HG03558 (cell line): Measurements from ENCODE around the gene CTBP2.

Experiments
- ATAC-seq: cut with Tn5 transposase; IDR thresholded peaks from one replicate; pipeline ENCODE4 v1.9.1; 2021; ENCODE audit warnings: moderate number of reproducible peaks; ENCODE audit not compliant: unreplicated experiment; ENCODE audit errors: extremely low read depth

CTBP2 gene

DNA sequence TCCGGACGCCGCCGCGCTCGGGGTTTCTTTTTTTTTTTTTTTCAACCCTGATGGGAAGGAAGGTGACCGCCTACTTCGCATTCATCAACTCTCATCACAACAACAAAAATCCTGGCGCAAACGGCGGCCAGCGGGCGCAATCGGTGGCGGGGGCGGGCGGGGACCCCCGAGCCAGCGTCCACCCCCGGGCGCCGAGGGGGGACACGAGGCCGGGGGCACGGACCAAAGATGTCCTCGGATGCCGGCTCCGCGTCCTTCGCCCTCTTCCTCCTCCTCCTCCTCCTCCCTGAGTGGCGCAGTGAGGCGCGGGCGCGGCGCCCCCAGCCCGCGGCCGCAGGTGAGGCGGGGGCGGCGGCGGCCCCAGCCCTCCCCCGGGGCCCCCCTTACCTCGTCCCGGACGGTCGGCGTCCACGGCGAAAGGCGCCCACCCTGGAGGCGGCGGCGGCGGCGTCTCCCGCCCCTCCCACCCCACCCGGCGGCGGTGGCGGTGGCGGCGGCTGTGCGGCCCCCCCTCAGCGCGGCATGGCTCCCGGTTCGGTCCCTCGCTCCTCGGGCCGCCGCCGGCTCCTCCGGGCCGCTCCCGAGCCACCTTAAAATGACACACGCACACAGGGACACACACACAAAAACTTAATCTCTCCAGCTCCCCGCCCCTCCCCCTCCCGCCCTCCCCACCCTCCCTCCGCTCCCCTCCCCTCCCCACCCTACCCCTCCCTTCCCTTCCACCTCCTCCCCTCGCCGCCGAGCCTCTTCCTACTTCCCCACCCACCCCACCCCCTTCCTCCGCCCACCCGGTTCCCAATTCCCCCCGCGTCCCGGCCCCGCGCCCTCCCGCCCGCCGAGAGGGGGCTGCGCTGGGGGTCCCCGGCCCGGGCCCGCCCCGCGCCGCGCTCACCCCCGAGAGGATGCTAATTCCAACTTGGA, at the start of gene CTBP2:
Gene CTBP2, minus strand, starts transcription at position 632 of the 924 bp plus-strand sequence.
- ATAC-seq = no peak

DNA sequence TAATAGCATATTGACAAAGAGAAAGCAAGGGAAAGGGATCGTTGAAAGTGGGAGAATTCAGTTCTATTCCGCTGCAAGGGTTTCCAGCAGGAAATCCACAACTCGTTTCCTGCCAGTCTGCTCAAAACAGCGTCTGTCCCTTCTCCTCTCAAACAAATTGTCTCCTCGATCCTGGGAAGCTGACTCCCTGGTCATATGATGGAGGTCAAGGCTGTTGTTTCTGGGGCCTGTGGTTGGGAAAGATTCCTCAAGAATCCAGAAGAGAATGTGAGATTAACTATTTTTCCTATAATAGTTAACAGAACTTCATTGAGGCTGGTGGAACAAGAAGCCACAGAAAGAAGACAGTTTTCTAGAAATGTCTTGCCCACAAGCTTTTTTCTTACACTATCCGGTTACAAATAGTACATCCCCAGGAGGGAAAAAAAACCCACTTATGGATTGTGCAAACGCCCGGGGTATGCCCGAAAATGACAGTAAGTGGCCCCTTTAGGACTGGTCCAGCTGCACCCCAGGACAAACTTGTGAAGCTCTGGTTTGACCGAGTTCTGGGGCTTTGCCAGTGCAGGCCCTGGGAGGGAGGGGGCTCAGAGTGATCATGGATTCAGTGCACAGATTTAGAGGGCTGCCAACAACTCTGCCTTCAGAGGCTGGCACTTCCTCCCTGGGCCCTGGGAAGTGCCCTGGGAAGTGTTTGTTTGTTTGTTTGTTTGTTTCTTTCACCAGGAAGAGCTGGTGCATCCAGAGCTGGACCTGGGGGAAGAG, 49.4 kb upstream of the CTBP2 start:
- no peak for ATAC-seq

DNA sequence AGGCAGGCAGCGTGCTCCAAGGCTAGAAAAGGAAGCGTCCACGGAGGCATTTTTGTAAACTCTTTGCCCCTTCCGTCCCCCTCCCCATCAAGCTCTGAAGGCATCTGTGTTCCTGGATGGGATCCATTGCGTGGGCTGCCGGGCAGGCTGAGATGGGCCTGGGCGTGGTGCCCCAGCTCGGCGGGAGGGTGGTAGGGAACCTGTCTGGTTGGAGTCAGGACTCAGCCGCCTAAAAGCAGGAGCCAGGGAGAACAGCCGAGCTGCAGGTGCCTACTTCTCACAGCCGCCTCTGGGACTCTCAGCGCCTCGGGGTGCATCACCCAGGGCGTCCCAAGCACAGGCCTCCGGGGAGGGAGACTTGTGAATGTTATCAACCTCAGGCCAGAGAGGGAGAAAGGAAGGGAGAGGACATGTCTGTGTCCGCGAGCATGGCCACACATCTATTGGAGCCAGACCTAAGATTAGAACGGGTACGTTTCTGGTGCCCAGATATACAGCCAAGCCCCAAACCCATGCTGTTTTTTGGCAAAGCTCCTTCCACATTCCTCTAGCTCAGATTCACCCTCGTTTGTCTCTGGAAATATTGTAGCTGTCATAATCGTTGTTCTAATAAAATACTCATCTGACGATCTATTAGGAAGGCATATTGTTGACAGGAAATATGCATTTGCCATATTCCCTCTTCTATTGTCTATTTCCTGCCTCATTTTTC, 48.6 kb upstream of the CTBP2 start:
- ATAC-seq = no peak

DNA sequence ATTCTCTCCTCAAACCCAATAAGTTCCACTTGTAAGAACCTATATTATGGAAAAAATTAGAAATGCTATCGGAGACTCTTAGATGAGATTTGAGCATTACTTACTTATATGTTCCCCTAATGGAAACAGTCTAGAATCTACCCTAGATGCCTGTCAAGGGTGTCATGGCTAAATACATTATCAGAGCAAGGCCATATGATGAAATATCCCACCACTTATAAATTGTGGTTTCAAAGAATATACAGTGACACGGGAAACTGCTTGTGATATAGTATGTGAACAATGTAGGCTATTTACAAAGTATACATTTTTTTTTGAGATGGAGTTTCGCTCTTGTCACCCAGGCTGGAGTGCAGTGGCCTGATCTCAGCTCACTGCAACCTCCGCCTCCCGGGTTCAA, 46.3 kb upstream of the CTBP2 start:
- ATAC-seq = no peak

DNA sequence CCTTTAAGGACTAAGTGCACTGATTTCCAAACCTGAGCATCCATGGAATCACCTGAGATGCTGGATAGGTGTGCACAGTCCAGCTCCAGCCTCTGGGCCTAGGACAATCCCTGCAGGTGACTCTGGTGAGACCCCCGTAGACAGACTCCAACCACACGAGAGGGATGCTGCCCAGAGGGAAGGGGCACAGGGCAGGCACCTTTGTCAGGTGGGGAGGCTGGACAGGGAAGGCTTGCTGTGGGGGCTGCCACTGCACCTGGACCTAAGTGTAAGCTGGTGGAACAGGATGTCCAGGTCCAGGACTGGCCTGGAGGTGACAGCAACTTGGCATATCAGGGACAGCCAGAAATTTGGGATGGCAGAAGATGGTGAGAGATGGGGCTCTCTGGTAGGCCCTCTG, 45.1 kb upstream of the CTBP2 start:
- ATAC-seq = no peak

DNA sequence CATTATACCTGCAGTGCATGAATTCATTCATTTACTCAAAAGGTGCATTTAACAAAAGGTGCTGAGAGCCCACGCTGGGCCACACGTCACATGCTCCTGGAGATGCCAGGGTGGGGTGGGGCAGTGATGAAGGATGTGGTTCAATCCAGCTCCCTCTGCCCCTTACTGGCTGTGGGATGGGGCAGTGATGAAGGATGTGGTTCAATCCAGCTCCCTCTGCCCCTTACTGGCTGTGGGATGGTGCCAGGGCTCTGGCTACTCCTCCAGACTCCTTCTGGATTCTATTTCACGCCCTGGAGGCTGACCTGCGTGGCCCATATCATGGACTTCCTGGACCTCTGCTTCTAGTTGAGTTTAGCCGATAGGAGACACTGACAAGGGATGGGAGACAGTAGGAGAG, 44.0 kb upstream of the CTBP2 start:
- ATAC-seq = no peak

DNA sequence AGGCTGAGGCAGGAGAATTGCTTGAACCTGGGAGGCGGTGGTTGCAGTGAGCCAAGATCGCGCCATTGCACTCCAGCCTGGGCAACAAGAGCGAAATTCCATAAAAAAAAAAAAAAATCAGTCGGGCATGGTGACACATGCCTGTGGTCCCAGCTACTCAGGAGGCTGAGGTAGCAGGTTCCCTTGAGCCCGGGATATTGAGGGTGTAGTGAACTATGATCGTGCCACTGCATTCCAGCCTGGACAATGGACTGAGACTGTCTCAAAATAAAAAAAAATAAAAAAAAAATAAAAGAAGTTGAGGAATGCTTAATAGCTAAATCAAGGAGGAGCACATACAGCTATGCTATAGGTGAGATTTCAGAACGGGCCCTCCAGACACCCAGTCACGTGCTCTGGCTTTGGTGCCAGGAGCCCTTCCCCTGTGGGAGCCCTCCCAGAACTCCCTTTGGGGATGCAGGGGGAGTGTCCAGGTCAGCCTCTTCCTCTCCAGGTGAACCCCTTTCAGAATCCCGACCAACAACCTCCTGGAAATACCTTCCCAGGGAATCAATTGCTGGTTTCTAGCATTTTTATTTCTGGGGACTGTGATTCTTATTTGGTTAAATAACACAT, 42.9 kb upstream of the CTBP2 start:
- ATAC-seq = no peak

DNA sequence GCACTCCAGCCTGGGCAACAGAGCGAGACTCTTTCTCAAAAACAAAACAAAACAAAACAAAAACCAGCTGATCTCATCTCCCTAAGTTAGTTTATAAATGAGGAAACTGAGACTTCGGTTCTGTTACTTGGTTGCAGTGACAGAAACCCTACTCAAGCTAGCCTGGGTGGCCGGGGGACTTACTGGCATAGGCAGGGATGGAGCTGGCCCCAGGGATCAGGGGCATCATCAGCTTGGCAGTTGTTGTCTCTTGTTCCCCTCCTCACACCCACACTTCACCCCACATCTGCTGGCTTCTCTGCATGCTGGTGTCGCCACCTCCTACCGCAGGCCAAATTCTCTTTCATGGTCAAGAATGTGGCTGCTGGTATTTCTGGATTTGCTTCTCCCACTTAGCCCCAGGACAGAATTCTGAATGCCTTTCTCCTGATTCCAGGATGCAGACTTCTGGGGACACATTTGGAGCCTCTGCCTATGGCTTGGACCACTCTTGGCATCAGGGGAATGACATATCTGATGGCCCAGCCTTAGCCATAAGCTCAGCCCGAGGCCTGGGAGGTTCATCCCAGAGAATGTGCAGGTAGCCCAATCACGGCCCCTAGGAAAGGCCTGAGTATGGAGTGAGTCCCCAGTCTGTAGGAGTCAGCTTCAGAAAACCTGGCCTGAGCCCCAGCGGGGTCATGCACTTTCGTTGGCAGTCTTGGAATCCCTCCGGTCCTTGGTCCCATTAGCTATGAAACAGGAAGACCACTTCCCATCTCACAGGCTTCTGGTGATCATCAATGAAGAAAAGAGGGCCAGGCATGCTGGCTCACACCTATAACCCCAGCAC, 41.6 kb upstream of the CTBP2 start:
- no peak for ATAC-seq

DNA sequence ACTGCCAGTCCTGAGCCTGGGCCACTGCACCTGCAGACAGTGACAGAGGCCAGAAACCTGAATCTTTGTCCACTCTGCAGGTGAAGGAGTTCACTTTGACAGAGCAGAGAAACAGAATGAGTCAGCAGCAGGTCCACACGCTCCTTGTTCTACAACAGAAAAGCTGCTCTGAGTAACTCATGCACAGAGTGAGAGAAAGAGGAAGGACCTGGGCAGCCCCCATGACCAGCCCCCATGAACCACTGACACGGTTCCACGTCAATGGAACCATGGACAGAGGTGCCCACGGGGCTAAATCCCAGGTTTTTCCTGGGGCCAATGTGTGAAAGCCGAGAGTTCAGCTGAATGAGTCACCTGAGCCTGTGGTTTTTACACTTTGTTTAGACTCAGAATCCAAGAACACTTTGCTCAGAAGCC, 40.8 kb upstream of the CTBP2 start:
- ATAC-seq = peak; percentile 75

DNA sequence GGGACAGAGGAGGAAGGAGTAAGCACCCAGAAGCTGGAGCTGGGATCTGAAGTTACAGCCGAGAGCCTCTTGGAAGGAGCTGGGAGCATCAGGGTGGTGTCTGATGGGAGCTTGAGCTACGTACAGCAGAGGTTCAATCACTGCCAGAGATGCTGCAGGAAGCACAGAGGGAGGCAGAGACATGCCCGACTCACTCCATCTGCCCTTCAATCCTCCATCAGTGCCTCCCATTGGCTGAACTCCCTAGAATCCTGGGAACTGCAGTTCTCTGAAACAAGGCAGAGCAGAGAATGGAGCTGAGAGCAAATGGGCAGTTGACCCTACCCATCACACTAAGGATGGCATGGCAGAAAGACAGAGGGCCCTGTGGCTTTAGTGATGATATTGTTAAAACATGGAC, 40.0 kb upstream of the CTBP2 start:
- ATAC-seq = no peak

DNA sequence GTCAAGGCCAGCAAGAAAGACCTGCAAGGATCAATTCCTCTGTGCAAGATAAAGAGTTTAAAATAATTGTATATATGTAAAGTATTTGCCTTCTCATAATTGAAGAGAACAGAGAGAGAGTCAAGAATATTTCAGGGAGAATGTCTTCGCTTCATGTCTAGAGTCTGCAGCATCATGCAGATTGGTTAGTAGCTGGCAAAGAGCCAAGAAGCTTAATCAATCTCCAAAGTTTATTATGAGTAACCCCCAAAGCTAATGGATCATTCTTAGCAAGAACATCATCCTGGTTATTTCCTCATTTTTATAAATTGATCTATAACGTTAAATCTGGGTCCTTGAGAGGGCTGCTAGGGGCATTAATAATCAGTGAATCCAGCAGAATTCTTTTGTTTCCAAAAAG, 38.9 kb upstream of the CTBP2 start:
- no peak for ATAC-seq

DNA sequence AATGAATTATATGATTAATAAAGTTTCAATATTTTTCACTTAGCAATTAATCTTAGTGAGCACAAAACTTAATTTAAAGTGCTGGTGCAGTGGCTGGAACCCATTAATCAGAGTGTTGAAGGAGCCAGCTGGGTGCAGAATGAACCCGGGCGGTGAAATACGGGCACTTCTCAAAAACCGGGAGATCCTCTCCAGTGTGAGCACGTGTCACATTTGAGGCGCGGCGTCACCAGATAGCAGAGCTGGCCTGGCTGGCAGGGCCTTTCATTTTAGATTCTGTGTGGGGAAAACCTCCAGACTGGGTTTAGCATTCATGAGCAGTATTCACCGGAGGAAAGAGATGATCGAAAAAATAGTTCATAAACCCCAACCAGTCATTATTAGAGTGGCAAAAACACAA, 34.5 kb upstream of the CTBP2 start:
- ATAC-seq = no peak

DNA sequence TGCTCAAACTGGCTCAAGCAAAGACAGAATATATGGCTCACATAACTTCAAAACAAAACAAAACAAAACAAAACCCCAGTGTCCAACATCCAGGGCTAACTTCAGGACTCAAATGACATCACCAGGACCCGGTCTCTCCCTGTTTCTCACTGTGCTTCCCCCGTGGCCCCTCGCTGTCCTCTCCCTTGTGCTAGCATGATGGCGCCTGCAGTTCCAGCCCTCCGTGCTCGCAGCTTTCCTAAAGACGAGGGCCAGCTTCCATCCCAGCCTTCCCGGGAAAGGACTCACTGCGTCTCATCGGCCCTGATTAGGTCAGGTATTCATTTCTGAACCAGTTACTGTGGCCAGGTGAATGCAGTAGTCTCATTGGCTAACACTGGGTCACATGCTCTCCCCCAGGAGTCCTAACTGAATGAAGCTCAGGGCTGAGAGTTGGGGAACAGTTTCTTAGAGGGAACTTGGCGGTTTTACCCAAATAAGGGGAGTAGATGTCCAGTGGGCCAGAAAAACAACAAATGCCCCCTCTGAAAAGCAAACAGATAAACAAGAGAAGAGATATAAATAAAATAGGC, 33.0 kb upstream of the CTBP2 start:
- no peak for ATAC-seq

DNA sequence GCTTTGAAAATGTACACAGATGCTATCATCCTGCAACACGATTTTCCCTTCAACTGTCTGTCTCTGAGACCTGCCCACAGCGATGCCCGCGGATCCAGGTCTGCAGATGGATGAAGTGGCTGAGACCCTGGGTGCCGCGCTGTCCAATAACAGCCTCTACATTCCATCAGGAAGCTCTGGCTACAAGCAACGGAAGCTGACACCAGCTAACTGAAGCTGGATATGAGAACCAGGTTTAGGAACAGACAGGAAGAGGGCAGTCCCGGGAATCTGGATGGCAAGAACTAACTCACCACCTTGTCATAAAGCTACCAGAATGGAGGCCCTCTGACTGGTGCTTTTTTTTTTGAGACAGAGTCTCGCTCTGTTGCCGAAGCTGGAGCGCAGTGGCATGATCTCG, 32.3 kb upstream of the CTBP2 start:
- no peak for ATAC-seq

DNA sequence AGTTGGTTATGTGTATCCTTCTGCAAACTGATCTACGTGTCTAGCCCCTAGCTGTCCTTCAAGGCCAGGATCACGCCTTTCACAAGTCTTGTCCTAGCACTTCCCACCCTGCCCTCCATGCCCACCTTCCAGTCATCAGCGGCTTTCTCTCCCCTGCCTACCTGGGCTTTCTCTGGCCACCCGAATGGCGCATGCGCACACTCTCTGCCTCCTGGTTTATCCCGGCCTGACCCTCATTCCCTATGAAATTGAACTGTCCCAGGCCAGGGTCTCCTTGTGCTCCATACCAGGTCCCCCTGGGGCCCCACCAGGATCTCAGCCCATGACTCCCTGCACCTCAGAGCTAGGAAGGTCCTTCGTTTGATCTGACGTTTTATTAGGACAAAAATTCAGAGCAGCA, 31.6 kb upstream of the CTBP2 start:
- ATAC-seq = no peak

DNA sequence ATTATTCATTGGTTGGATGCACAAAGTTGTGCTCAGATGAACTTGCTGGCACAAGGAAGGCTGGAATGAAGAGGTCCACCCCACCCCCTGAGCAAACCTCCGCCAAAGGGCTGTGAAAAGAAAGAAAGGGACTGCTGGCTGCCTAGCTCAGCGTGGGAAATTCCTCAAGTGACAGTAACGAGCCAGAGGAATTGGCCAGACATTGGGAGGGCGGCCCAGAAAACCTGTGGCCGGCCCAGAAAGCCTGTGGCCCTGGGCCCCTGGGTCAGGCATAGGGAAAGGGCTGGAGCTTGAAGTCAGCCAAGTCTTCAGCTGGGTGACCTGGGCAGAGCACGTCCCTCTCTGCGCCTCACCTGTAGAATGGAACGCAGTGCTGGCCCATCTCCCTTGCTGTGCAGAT, 30.6 kb upstream of the CTBP2 start:
- ATAC-seq = no peak

DNA sequence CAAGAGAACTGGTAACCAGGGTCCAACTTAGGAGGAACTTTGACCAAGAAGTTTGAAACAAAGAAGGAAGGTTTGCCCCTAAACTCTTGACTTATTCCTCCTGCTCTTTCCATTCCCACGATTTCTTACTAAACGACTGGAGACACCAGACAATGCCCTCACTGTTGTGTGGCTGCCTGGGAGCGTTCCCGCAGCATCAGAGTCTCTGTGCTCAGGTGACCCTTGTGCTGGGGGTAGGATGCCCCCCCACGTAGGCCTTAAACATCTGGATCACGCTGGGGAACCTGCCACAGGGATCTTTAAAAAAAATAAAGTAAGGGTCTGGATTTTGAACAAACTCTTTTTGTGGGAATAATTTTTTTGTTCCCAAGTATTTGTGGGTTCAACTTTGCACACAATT, 30.1 kb upstream of the CTBP2 start:
- no peak for ATAC-seq

DNA sequence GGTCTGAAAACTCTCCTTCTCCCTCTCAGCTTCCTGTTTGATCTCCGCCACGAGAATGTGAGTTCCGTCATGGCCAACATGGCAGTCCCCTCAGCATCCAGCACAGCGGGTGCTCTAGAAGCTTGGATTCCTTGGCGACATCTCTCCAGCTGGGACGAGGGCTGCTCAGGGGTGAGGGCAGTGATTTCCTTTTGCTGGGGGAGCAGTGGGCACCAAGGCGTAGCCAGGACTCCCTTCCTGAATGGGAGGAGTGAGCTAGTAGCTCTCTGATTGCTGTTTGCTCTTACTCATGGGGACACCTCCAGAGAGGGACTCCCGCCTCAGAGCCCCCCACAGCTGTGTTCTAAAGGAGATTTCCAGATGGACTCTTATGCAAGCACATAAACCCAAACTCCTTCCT, 28.8 kb upstream of the CTBP2 start:
- ATAC-seq = no peak
